ENCODE data around the gene RSRC1. TPM values are rescaled to one million over a fixed set of nuclear protein-coding genes. Genes with fewer than 3 reads are reported as not detected.
"Not testable (repeated sequence)": the region's sequence is repeated elsewhere in the genome, so short reads cannot be mapped to it uniquely, and the experiment has no call there.

RSRC1 gene
- total RNA-seq, 1 experiment from 2014 or later: 63.9 TPM

- peak; percentile 65 for DNase-seq (ENCODE audit: low read depth, low spot score)
- in situ Hi-C loops (cut with HindIII; ENCODE audit: low pct_unique_long_range_greater_than_20kb, low sequenced_read_pairs): no loop called here
Measured at GRCh38 chr3:158167737-158168557, 58.1 kb downstream of the RSRC1 start.

GRCh38 chr3:158169091-158169491 lies 59.2 kb downstream of the RSRC1 start:
- no peak for DNase-seq (ENCODE audit: low read depth, low spot score)
- in situ Hi-C loops (cut with HindIII; ENCODE audit: low pct_unique_long_range_greater_than_20kb, low sequenced_read_pairs): no loop called here

- in situ Hi-C loops (cut with HindIII; ENCODE audit: low pct_unique_long_range_greater_than_20kb, low sequenced_read_pairs): no loop called here
- no peak for DNase-seq (ENCODE audit: low read depth, low spot score)
Measured at GRCh38 chr3:158181096-158181495, 71.2 kb downstream of the RSRC1 start.

- in situ Hi-C loops (cut with HindIII; ENCODE audit: low pct_unique_long_range_greater_than_20kb, low sequenced_read_pairs): no loop called here
Measured at GRCh38 chr3:158185711-158186110, 75.8 kb downstream of the RSRC1 start.

GRCh38 chr3:158200955-158201354 lies 91.1 kb downstream of the RSRC1 start:
- no peak for DNase-seq (ENCODE audit: low read depth, low spot score)
- in situ Hi-C loops (cut with HindIII; ENCODE audit: low pct_unique_long_range_greater_than_20kb, low sequenced_read_pairs): no loop called here

More at GRCh38 chr3:158185711-158186110, 75.8 kb downstream of the RSRC1 start:
- DNase-seq (ENCODE audit: low read depth, low spot score): no peak

GRCh38 chr3:158205324-158205723 lies 95.4 kb downstream of the RSRC1 start:
- in situ Hi-C loops (cut with HindIII; ENCODE audit: low pct_unique_long_range_greater_than_20kb, low sequenced_read_pairs): no loop called here
- no peak for DNase-seq (ENCODE audit: low read depth, low spot score)

GRCh38 chr3:158205994-158206393 lies 96.1 kb downstream of the RSRC1 start:
- in situ Hi-C loops (cut with HindIII; ENCODE audit: low pct_unique_long_range_greater_than_20kb, low sequenced_read_pairs): no loop called here
- no peak for DNase-seq (ENCODE audit: low read depth, low spot score)

- DNase-seq (ENCODE audit: low read depth, low spot score): no peak
- in situ Hi-C loops (cut with HindIII; ENCODE audit: low pct_unique_long_range_greater_than_20kb, low sequenced_read_pairs): no loop called here
Measured at GRCh38 chr3:158210067-158210466, 100.2 kb downstream of the RSRC1 start.

- DNase-seq (ENCODE audit: low read depth, low spot score): no peak
- in situ Hi-C loops (cut with HindIII; ENCODE audit: low pct_unique_long_range_greater_than_20kb, low sequenced_read_pairs): no loop called here
Measured at GRCh38 chr3:158213461-158213860, 103.6 kb downstream of the RSRC1 start.

- in situ Hi-C loops (cut with HindIII; ENCODE audit: low pct_unique_long_range_greater_than_20kb, low sequenced_read_pairs): no loop called here
- no peak for DNase-seq (ENCODE audit: low read depth, low spot score)
Measured at GRCh38 chr3:158217992-158218391, 108.1 kb downstream of the RSRC1 start.

GRCh38 chr3:158220575-158220974 lies 110.7 kb downstream of the RSRC1 start:
- in situ Hi-C loops (cut with HindIII; ENCODE audit: low pct_unique_long_range_greater_than_20kb, low sequenced_read_pairs): no loop called here
- no peak for DNase-seq (ENCODE audit: low read depth, low spot score)

GRCh38 chr3:158221426-158221825 lies 111.5 kb downstream of the RSRC1 start:
- in situ Hi-C loops (cut with HindIII; ENCODE audit: low pct_unique_long_range_greater_than_20kb, low sequenced_read_pairs): no loop called here
- no peak for DNase-seq (ENCODE audit: low read depth, low spot score)

GRCh38 chr3:158226429-158226828 lies 116.5 kb downstream of the RSRC1 start:
- no peak for DNase-seq (ENCODE audit: low read depth, low spot score)

GRCh38 chr3:158228942-158229341 lies 119.1 kb downstream of the RSRC1 start:
- DNase-seq (ENCODE audit: low read depth, low spot score); in situ Hi-C loops (cut with HindIII; ENCODE audit: low pct_unique_long_range_greater_than_20kb, low sequenced_read_pairs): not testable (repeated sequence)

More at GRCh38 chr3:158226429-158226828, 116.5 kb downstream of the RSRC1 start:
- in situ Hi-C loops (cut with HindIII; ENCODE audit: low pct_unique_long_range_greater_than_20kb, low sequenced_read_pairs): no loop called here

GRCh38 chr3:158233791-158234190 lies 123.9 kb downstream of the RSRC1 start:
- in situ Hi-C loops (cut with HindIII; ENCODE audit: low pct_unique_long_range_greater_than_20kb, low sequenced_read_pairs): no loop called here
- DNase-seq (ENCODE audit: low read depth, low spot score): no peak

GRCh38 chr3:158244274-158244673 lies 134.4 kb downstream of the RSRC1 start:
- in situ Hi-C loops (cut with HindIII; ENCODE audit: low pct_unique_long_range_greater_than_20kb, low sequenced_read_pairs): no loop called here
- DNase-seq (ENCODE audit: low read depth, low spot score): no peak

GRCh38 chr3:158247288-158247687 lies 137.4 kb downstream of the RSRC1 start:
- in situ Hi-C loops (cut with HindIII; ENCODE audit: low pct_unique_long_range_greater_than_20kb, low sequenced_read_pairs): no loop called here
- DNase-seq (ENCODE audit: low read depth, low spot score): no peak

GRCh38 chr3:158248261-158248660 lies 138.4 kb downstream of the RSRC1 start:
- no peak for DNase-seq (ENCODE audit: low read depth, low spot score)
- in situ Hi-C loops (cut with HindIII; ENCODE audit: low pct_unique_long_range_greater_than_20kb, low sequenced_read_pairs): no loop called here

GRCh38 chr3:158249183-158249582 lies 139.3 kb downstream of the RSRC1 start:
- DNase-seq (ENCODE audit: low read depth, low spot score): no peak
- in situ Hi-C loops (cut with HindIII; ENCODE audit: low pct_unique_long_range_greater_than_20kb, low sequenced_read_pairs): no loop called here
